Measurements from ENCODE around the gene ADIG. TPM values are rescaled to one million over a fixed set of nuclear protein-coding genes. Genes with fewer than 3 reads are reported as not detected.
"Not testable (repeated sequence)": the region's sequence is repeated elsewhere in the genome, so short reads cannot be mapped to it uniquely, and the experiment has no call there.

The ADIG gene
- total RNA-seq, 1 donor from 2014 or later = not detected

- DNase-seq = no peak
Observed at GRCh38 chr20:38573413-38573812, 7.6 kb upstream of the ADIG start.

- no peak for DNase-seq
Observed at GRCh38 chr20:38579219-38579910, 1.6 kb upstream of the ADIG start.

GRCh38 chr20:38579921-38580320, 1.1 kb upstream of the ADIG start:
- DNase-seq = no peak

- no peak for DNase-seq
Observed at GRCh38 chr20:38581830-38582358, 897 bp downstream of the ADIG start.

GRCh38 chr20:38583306-38583705, 2.3 kb downstream of the ADIG start:
- DNase-seq = no peak

GRCh38 chr20:38584099-38584763, 3.2 kb downstream of the ADIG start:
- no peak for DNase-seq

GRCh38 chr20:38585404-38586180, 4.6 kb downstream of the ADIG start:
- no peak for DNase-seq

- no peak for DNase-seq
Observed at GRCh38 chr20:38586181-38586525, 5.2 kb downstream of the ADIG start.

GRCh38 chr20:38588303-38588702, 7.3 kb downstream of the ADIG start:
- DNase-seq = no peak

- no peak for DNase-seq
Observed at GRCh38 chr20:38589351-38589750, 8.4 kb downstream of the ADIG start.

GRCh38 chr20:38589967-38590675, 9.1 kb downstream of the ADIG start:
- no peak for DNase-seq

- no peak for DNase-seq
Observed at GRCh38 chr20:38590676-38591473, 9.9 kb downstream of the ADIG start.

GRCh38 chr20:38591474-38592410, 10.7 kb downstream of the ADIG start:
- DNase-seq = no peak

- not testable (repeated sequence) for DNase-seq
Observed at GRCh38 chr20:38592411-38592790, 11.4 kb downstream of the ADIG start.

- DNase-seq = not testable (repeated sequence)
Observed at GRCh38 chr20:38594281-38594680, 13.3 kb downstream of the ADIG start.

GRCh38 chr20:38595886-38596285, 14.9 kb downstream of the ADIG start:
- DNase-seq = not testable (repeated sequence)

- DNase-seq = no peak
Observed at GRCh38 chr20:38599410-38599882, 18.4 kb downstream of the ADIG start.

GRCh38 chr20:38600057-38600456, 19.1 kb downstream of the ADIG start:
- no peak for DNase-seq

GRCh38 chr20:38601216-38602184, 20.5 kb downstream of the ADIG start, which contains the start of gene ARHGAP40:
Gene ARHGAP40, plus strand, starts transcription at chr20:38601809.
- DNase-seq = no peak

All from occipital lobe (tissue), 2 donors.